Osteoblast (primary cell): ENCODE measurements around the gene DRD2. TPM values are rescaled to one million over a fixed set of nuclear protein-coding genes. Genes with fewer than 3 reads are reported as not detected.

ENCODE experiments used
- DNase-seq: peaks from one replicate; pipeline ENCODE4 v3.0.0; 2011; ENCODE audit warnings: low spot score, mixed read lengths; ENCODE audit not compliant: insufficient read length; ENCODE audit errors: missing footprints
- H2AFZ ChIP-seq: 2 replicates; pipeline ENCODE4 v1.6.0; 2011; ENCODE audit warnings: mild to moderate bottlenecking, low read length
- H3K27ac ChIP-seq: 2 replicates; pipeline ENCODE4 v1.5.1; 2011; ENCODE audit warnings: mild to moderate bottlenecking, low read depth, low read length, moderate library complexity
- H3K27me3 ChIP-seq: 2 replicates; pipeline ENCODE4 v1.6.0; 2012; ENCODE audit warnings: mild to moderate bottlenecking, control low read depth, inconsistent platforms, low read length, moderate library complexity; ENCODE audit not compliant: insufficient read depth
- H3K36me3 ChIP-seq: 2 replicates; pipeline ENCODE4 v1.5.1; 2011; ENCODE audit warnings: mild to moderate bottlenecking, low read length, control low read depth, moderate library complexity; ENCODE audit not compliant: insufficient read depth
- H3K4me1 ChIP-seq: 2 replicates; pipeline ENCODE4 v1.5.1; 2011; ENCODE audit warnings: mild to moderate bottlenecking, low read length, control low read depth, moderate library complexity; ENCODE audit not compliant: insufficient read depth
- H3K4me2 ChIP-seq: 2 replicates; pipeline ENCODE4 v1.6.0; 2011; ENCODE audit warnings: mild to moderate bottlenecking, low read length; ENCODE audit not compliant: insufficient read depth
- H3K4me3 ChIP-seq: fragments of 200-600 bp; sonication (generic); 3 replicates; pipeline ENCODE4 v1.5.1; 2012; ENCODE audit warnings: mild to moderate bottlenecking, low read length, inconsistent platforms; ENCODE audit not compliant: insufficient read depth
- H3K79me2 ChIP-seq: 2 replicates; pipeline ENCODE4 v1.6.0; 2012; ENCODE audit warnings: mild to moderate bottlenecking, low read length, control low read depth, inconsistent platforms; ENCODE audit not compliant: insufficient read depth
- H3K9me3 ChIP-seq: 2 replicates; pipeline ENCODE4 v1.5.1; 2011; ENCODE audit warnings: low read depth, low read length, control low read depth
- H4K20me1 ChIP-seq: 2 replicates; pipeline ENCODE4 v1.6.0; 2012; ENCODE audit warnings: mild to moderate bottlenecking, low read length, control low read depth; ENCODE audit not compliant: insufficient read depth
- CTCF ChIP-seq: IDR thresholded peaks from 2 replicates; pipeline ENCODE4 v1.5.1; 2011; ENCODE audit warnings: mild to moderate bottlenecking, low read depth, low read length, moderate library complexity; ENCODE audit errors: extremely low read depth
- total RNA-seq: library from RNA; depleted of rRNA; stranded (reverse); fragments of >200 nt; gene quantifications from 2 replicates; pipeline ENCODE4 v1.2.3, GENCODE V29; 2012

The DRD2 gene
- total RNA-seq, 1 donor = 0.36 TPM

- Histone ChIP-seq H3K4me3 (no peak overlapping the region), H3K4me2 (no peak overlapping the region), H3K9me3 (no peaks in the 10 kb centered on the region), H3K27me3 (no peaks in the 10 kb centered on the region), H4K20me1 (no peaks in the 10 kb centered on the region), H3K36me3 (no peaks in the 10 kb centered on the region), H3K79me2 (no peaks in the 10 kb centered on the region), H3K27ac (no peak overlapping the region), H2AFZ (no peak overlapping the region), H3K4me1 (peaks cover 12% of the 10 kb centered on the region)
- no peak for TF ChIP-seq CTCF
- DNase-seq = no peak
Observed at GRCh38 chr11:113377681-113378412, 97.4 kb downstream of the DRD2 start.

GRCh38 chr11:113376156-113376555 lies 99.0 kb downstream of the DRD2 start:
- no peak overlapping the region for H3K4me3 ChIP-seq
- no peak overlapping the region for H3K4me2 ChIP-seq
- peaks cover 12% of the 10 kb centered on the region for H3K4me1 ChIP-seq
- DNase-seq = no peak
- H3K36me3 ChIP-seq = no peaks in the 10 kb centered on the region
- H4K20me1 ChIP-seq = no peaks in the 10 kb centered on the region
- H3K27me3 ChIP-seq = no peaks in the 10 kb centered on the region
- H3K9me3 ChIP-seq = no peaks in the 10 kb centered on the region
- no peak overlapping the region for H2AFZ ChIP-seq
- H3K79me2 ChIP-seq = no peaks in the 10 kb centered on the region
- TF ChIP-seq CTCF = no peak
- H3K27ac ChIP-seq = no peak overlapping the region

DNA sequence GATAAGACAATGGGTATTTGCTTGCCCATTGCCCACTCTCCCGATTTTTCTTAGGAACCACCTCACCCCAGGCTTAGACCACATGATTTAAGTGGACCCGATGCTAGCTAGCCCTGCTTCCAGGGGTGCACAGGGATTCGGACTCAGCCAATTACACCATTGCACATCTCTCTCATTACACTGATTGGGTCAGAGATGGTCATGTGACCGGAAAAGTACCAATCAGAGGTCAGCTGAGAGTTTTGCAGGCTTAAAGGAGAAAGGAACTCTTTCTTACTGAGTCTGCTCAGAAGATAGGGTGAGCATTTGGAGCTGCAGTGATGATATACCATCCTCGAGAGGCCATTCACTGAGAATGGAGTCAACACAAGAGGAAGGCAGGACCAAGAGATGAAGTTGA lies 99.8 kb downstream of the DRD2 start:
- Histone ChIP-seq H3K36me3 (no peaks in the 10 kb centered on the region), H3K9me3 (no peaks in the 10 kb centered on the region), H3K4me3 (no peak overlapping the region), H3K4me2 (no peak overlapping the region), H3K79me2 (no peaks in the 10 kb centered on the region), H3K4me1 (peaks cover 12% of the 10 kb centered on the region), H2AFZ (no peak overlapping the region), H4K20me1 (no peaks in the 10 kb centered on the region), H3K27ac (no peak overlapping the region), H3K27me3 (no peaks in the 10 kb centered on the region)
- no peak for TF ChIP-seq CTCF
- DNase-seq = no peak

- peaks cover 12% of the 10 kb centered on the region for H3K4me1 ChIP-seq
- no peak for TF ChIP-seq CTCF
- no peaks in the 10 kb centered on the region for H3K36me3 ChIP-seq
- H3K4me3 ChIP-seq = no peak overlapping the region
- H3K4me2 ChIP-seq = no peak overlapping the region
- H3K79me2 ChIP-seq = no peaks in the 10 kb centered on the region
- no peaks in the 10 kb centered on the region for H3K9me3 ChIP-seq
- H3K27ac ChIP-seq = no peak overlapping the region
- no peaks in the 10 kb centered on the region for H3K27me3 ChIP-seq
- no peak for DNase-seq
- H2AFZ ChIP-seq = no peak overlapping the region
- H4K20me1 ChIP-seq = no peaks in the 10 kb centered on the region
Observed at GRCh38 chr11:113373981-113374560, 101.1 kb downstream of the DRD2 start.
